Measurements from ENCODE around the gene EVA1A.

GRCh38 chr2:75459565-75460310, 101.0 kb downstream of the EVA1A start:
- TF ChIP-seq POLR2AphosphoS5 (IDR thresholded peaks at IDR 0.05; ENCODE audit: low read depth) (no peak), CTCF (conservative IDR thresholded peaks at IDR 0.05; ENCODE audit: low read depth in 2 of 2) (no peak), REST (IDR thresholded peaks at IDR 0.05; ENCODE audit: unreplicated experiment) (no peak), EZH2 (IDR thresholded peaks at IDR 0.05; ENCODE audit: low read depth, unreplicated experiment) (no peak), JUNB (IDR thresholded peaks at IDR 0.05; ENCODE audit: unreplicated experiment) (no peak), EZH2phosphoT487 (IDR thresholded peaks at IDR 0.05; ENCODE audit: unreplicated experiment) (no peak), CREB1 (CRISPR knock-in tag; IDR thresholded peaks at IDR 0.05; ENCODE audit: low read depth) (no peak), NANOG (IDR thresholded peaks at IDR 0.05; ENCODE audit: borderline replicate concordance) (no peak), ETS1 (IDR thresholded peaks at IDR 0.05) (no peak), ZNF114 (CRISPR knock-in tag; IDR thresholded peaks at IDR 0.05) (no peak), ZNF331 (CRISPR knock-in tag; IDR thresholded peaks at IDR 0.05; ENCODE audit: low read depth) (no peak), STAT1 (IDR thresholded peaks at IDR 0.05; ENCODE audit: unreplicated experiment) (no peak)
